ENCODE measurements around the gene ZNF514. TPM values are rescaled to one million over a fixed set of nuclear protein-coding genes. Genes with fewer than 3 reads are reported as not detected.

The ZNF514 gene
- total RNA-seq (2022) (20.0 and 21.9 TPM in 2 replicates), Bru-seq, nascent RNA (percentile 75 among the genes with signal in this experiment), BruChase-seq, experiment 1, labeled RNA remaining after a 2-hour chase (percentile 83 among the genes with signal in this experiment), BruChase-seq, experiment 2, labeled RNA remaining after a 6-hour chase (percentile 74 among the genes with signal in this experiment)
- long read RNA-seq, full-length matches to known transcripts = 1 of 11 reads
- long read RNA-seq, partial matches to known transcripts = 1 of 11 reads
- long read RNA-seq, other reads (novel, unspliced or antisense) = 9 of 11 reads

GRCh38 chr2:95159690-95160449 lies at the start of gene ZNF514:
TSS of gene ZNF514 (minus strand) at chr2:95159848. CDS start at chr2:95153253, 6,595 bp downstream.
- Histone ChIP-seq H3K4me3 (ENCODE audit: low read depth, low read length) (peak within 1 kb of the TSS; percentile 76), H3K4me1 (0 out of 2 replicates have a peak, but pooled peaks cover 6% of the 10 kb centered on the region), H3K9me3 (0 out of 2 replicates have a peak, but pooled peaks cover 12% of the 10 kb centered on the region), H3K27me3 (replicated peaks; ENCODE audit: control insufficient read depth, insufficient read depth, low read length) (no peaks in the 10 kb centered on the region), H3K36me3 (ENCODE audit: control insufficient read depth, insufficient read depth, low read length) (no peaks in the 10 kb centered on the region; the same call in 1 of the 2 replicates)
- Mint-ChIP-seq H3K36me3 (ENCODE audit: insufficient read depth, unreplicated experiment) (peaks cover 15% of the 10 kb centered on the region), H3K27ac (ENCODE audit: unreplicated experiment) (peak within 1 kb of the TSS; percentile 71), H3K4me1 (ENCODE audit: low read depth, unreplicated experiment) (peaks cover 8% of the 10 kb centered on the region), H3K9me3 (ENCODE audit: unreplicated experiment) (no peaks in the 10 kb centered on the region), H3K4me3 (ENCODE audit: unreplicated experiment) (peak within 1 kb of the TSS; percentile 85), H3K27me3 (ENCODE audit: insufficient read depth, unreplicated experiment) (no peaks in the 10 kb centered on the region)
- intact Hi-C loops (cut with micrococcal nuclease; ENCODE audit: unreplicated experiment) = loop anchor here (1.0 kb wide), 1 partner anchor 38 kb away; no protein-coding TSS in a partner anchor
- TF ChIP-seq CTCF (IDR thresholded peaks at IDR 0.05; ENCODE audit: insufficient read depth in 1 of 2, low read depth in 1 of 2, low read length in 1 of 2, severe bottlenecking in 1 of 2, unreplicated experiment in 1 of 2) = no peak
- no TSS peak for BruUV-seq (replicated peaks)
- peak; percentile 72 to 85 for DNase-seq
- ChIA-PET POLR2A (no interaction called here), CTCF (interaction anchor here (1.0 kb wide), 1 partner anchor 72 kb away, joined by 3 read pairs; no protein-coding TSS in a partner anchor)

DNA sequence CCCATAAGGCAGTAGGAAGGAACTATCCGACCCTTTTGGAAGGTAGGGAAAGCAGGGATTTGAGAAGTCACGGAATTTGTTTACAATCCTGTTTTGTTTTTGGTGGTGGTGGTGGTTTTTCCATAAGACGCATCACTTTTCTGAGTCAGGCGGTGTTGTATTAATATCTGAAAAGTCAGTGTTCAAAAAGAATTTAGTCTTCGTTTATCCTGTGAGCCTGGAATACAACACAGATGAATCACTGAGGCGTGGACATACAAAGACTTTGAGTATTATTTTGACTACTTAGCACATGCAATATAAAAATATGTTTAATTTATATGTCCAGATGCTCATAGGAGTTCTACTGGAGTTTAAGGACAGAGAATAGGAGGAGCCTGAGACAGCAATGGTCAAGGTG lies 48.5 kb upstream of the ZNF514 start:
- H3K4me3 ChIP-seq (ENCODE audit: low read depth, low read length) = peak overlapping the region; percentile 61
- H3K36me3 Mint-ChIP-seq (ENCODE audit: insufficient read depth, unreplicated experiment) = peaks cover 3% of the 10 kb centered on the region

More for the DNA sequence above, 48.5 kb upstream of the ZNF514 start:
- H3K9me3 Mint-ChIP-seq (ENCODE audit: unreplicated experiment) = peaks cover 30% of the 10 kb centered on the region
- H3K27me3 Mint-ChIP-seq (ENCODE audit: insufficient read depth, unreplicated experiment) = no peaks in the 10 kb centered on the region
- no peaks in the 10 kb centered on the region for H3K4me1 ChIP-seq
- CTCF ChIA-PET = interaction anchor here (0.6 kb wide), 1 partner anchor 8 kb away, joined by 3 read pairs; no protein-coding TSS in a partner anchor
- H3K4me1 Mint-ChIP-seq (ENCODE audit: low read depth, unreplicated experiment) = peaks cover 7% of the 10 kb centered on the region
- H3K9me3 ChIP-seq = no peaks in the 10 kb centered on the region; the same call in none of the 2 replicates
- POLR2A ChIA-PET = no interaction called here
- BruUV-seq (replicated peaks) = no TSS peak
- H3K27ac Mint-ChIP-seq (ENCODE audit: unreplicated experiment) = no peak overlapping the region
- H3K36me3 ChIP-seq (ENCODE audit: control insufficient read depth, insufficient read depth, low read length) = no peaks in the 10 kb centered on the region; the same call in 1 of the 2 replicates
- peak overlapping the region; percentile 75 for H3K4me3 Mint-ChIP-seq (ENCODE audit: unreplicated experiment)
- no peaks in the 10 kb centered on the region for H3K27me3 ChIP-seq (replicated peaks; ENCODE audit: control insufficient read depth, insufficient read depth, low read length)
- TF ChIP-seq CTCF (IDR thresholded peaks at IDR 0.05; ENCODE audit: insufficient read depth in 1 of 2, low read depth in 1 of 2, low read length in 1 of 2, severe bottlenecking in 1 of 2, unreplicated experiment in 1 of 2) = no peak
- DNase-seq = no peak
- intact Hi-C loops (cut with micrococcal nuclease; ENCODE audit: unreplicated experiment) = no loop called here

All from Caco-2 (cell line).